Measurements from ENCODE around the gene PPP1R9A. TPM values are rescaled to one million over a fixed set of nuclear protein-coding genes. Genes with fewer than 3 reads are reported as not detected.

Gene PPP1R9A
- total RNA-seq, 2 donors from 2014 or later = 15.1 to 29.4 TPM

DNA sequence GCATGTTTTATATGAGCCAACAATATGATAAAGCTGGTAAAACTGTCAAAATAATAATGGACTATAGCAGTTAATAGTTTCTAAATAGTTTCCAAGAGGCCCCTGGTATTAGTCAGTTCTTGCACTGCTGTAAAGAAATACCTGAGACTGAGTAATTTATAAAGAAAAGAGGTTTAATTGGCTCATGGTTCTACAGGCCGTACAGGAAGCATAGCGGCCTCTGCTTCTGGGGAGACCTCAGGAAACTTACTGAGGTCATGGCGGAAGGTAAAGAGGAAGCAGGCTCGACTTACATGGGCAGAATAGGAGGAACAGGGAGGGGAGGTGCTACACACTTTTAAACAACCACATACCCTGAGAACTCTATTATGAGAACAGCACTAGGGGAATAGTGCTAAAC is 104.6 kb downstream of the PPP1R9A start:
- no peak for DNase-seq (ENCODE audit: low spot score)
- H3K36me3 ChIP-seq = no peaks in the 10 kb centered on the region
- H3K27ac ChIP-seq = no peak overlapping the region
- intact Hi-C loops (cut with DNase I) = no loop called here
- no peaks in the 10 kb centered on the region for H3K9me3 ChIP-seq
- H3K4me3 ChIP-seq = no peak overlapping the region
- 69% methylated on average over 4 of the region's 4 CpGs for WGBS
- TF ChIP-seq POLR2AphosphoS5 (IDR thresholded peaks at IDR 0.05) (no peak), POLR2A (IDR thresholded peaks at IDR 0.05) (no peak)
- TF ChIP-seq, protein P1, sequence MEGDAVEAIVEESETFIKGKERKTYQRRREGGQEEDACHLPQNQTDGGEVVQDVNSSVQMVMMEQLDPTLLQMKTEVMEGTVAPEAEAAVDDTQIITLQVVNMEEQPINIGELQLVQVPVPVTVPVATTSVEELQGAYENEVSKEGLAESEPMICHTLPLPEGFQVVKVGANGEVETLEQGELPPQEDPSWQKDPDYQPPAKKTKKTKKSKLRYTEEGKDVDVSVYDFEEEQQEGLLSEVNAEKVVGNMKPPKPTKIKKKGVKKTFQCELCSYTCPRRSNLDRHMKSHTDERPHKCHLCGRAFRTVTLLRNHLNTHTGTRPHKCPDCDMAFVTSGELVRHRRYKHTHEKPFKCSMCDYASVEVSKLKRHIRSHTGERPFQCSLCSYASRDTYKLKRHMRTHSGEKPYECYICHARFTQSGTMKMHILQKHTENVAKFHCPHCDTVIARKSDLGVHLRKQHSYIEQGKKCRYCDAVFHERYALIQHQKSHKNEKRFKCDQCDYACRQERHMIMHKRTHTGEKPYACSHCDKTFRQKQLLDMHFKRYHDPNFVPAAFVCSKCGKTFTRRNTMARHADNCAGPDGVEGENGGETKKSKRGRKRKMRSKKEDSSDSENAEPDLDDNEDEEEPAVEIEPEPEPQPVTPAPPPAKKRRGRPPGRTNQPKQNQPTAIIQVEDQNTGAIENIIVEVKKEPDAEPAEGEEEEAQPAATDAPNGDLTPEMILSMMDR (IDR thresholded peaks at IDR 0.05) = no peak
- H3K27me3 ChIP-seq (replicated peaks; ENCODE audit: insufficient read depth) = no peaks in the 10 kb centered on the region
- H3K4me1 ChIP-seq (replicated peaks) = no peaks in the 10 kb centered on the region

DNA sequence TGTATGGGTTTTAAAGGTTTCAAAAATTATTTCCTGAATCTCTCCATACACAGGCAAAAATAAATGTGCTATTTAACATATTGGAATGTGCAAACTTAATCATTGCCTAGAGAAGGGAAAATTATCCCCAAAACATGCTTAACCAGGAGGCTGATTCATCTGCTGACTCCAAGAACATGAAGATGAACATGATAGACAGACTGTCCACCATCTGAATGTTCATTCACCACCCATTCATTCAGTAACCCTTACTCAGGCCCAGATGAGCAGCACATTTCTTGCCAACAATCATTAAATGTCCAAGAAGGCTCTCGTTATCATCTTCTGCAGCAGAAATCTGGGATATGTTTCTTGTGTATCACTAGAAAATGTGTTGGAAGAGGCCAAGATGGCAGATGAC is 110.6 kb downstream of the PPP1R9A start:
- Histone ChIP-seq H3K4me1 (replicated peaks) (no peaks in the 10 kb centered on the region), H3K27ac (no peak overlapping the region), H3K27me3 (replicated peaks; ENCODE audit: insufficient read depth) (no peaks in the 10 kb centered on the region), H3K9me3 (no peaks in the 10 kb centered on the region), H3K4me3 (no peak overlapping the region), H3K36me3 (no peaks in the 10 kb centered on the region)
- intact Hi-C loops (cut with DNase I) = no loop called here
- DNase-seq (ENCODE audit: low spot score) = no peak
- WGBS = 95% methylated on average over 1 of the region's 1 CpG
- TF ChIP-seq POLR2AphosphoS5 (IDR thresholded peaks at IDR 0.05) = no peak
- TF ChIP-seq, protein P1 (IDR thresholded peaks at IDR 0.05) = no peak
- TF ChIP-seq POLR2A (IDR thresholded peaks at IDR 0.05) = no peak

DNA sequence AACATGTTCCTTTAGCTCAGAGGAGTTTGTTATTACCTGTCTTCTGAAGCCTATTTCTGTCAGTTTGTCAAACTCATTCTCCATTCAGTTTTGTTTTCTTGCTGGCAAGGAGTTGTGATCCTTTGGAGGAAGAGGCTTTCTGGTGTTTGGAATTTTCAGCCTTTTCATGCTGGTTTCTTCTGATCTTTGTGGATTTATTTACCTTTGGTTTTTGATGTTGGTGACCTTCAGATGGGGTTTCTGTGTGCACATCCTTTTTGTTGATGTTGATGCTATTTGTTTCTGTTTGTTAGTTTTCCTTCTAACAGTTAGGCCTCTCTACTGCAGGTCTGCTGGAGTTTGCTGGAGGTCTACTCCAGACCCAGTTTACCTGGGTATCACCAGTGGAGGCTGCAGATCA is 118.6 kb downstream of the PPP1R9A start:
- intact Hi-C loops (cut with DNase I) = no loop called here
- TF ChIP-seq, protein P1 (IDR thresholded peaks at IDR 0.05) = no peak
- TF ChIP-seq POLR2AphosphoS5 (IDR thresholded peaks at IDR 0.05) = no peak
- no peak for TF ChIP-seq POLR2A (IDR thresholded peaks at IDR 0.05)
- H3K4me1 ChIP-seq (replicated peaks) = no peaks in the 10 kb centered on the region
- H3K27me3 ChIP-seq (replicated peaks; ENCODE audit: insufficient read depth) = no peaks in the 10 kb centered on the region
- no peak overlapping the region for H3K4me3 ChIP-seq
- no peaks in the 10 kb centered on the region for H3K9me3 ChIP-seq
- DNase-seq (ENCODE audit: low spot score) = no peak
- H3K27ac ChIP-seq = no peak overlapping the region
- H3K36me3 ChIP-seq = no peaks in the 10 kb centered on the region

DNA sequence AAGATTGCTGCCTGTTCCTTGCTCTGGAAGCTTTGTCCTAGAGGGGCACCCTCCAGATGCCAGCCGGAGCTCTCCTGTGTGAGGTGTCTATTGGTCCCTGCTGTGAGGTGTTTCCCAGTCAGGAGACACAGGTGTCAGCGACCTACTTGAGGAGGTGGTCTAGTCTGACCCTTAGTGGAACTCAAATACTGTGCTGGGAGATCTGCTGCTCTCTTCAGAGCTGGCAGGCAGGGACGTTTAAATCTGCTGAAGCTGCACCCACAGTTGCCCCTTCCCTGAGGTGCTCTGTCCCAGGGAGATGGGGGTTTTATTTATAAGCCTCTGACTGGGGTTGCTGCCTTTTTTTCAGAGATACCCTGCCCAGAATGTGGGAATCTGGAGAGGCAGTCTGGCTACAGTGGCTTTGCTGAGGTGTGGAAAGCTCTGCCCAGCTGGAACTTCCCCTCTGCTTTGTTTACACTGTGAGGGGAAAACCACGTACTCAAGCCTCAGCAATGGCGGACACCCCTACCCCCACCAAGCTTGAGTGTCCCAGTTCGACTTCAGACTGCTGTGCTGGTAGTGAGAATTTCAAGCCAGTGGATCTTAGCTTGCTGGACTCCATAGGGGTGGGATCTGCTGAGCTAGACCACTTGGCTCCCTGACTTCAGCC is 119.2 kb downstream of the PPP1R9A start:
- TF ChIP-seq POLR2AphosphoS5 (IDR thresholded peaks at IDR 0.05) (no peak), POLR2A (IDR thresholded peaks at IDR 0.05) (no peak)
- TF ChIP-seq, protein P1 (IDR thresholded peaks at IDR 0.05) = no peak
- Histone ChIP-seq H3K4me1 (replicated peaks) (no peaks in the 10 kb centered on the region), H3K9me3 (no peaks in the 10 kb centered on the region), H3K4me3 (no peak overlapping the region), H3K36me3 (no peaks in the 10 kb centered on the region), H3K27ac (no peak overlapping the region), H3K27me3 (replicated peaks; ENCODE audit: insufficient read depth) (no peaks in the 10 kb centered on the region)
- DNase-seq (ENCODE audit: low spot score) = no peak
- 89% methylated on average over 6 of the region's 6 CpGs for WGBS
- intact Hi-C loops (cut with DNase I) = no loop called here

DNA sequence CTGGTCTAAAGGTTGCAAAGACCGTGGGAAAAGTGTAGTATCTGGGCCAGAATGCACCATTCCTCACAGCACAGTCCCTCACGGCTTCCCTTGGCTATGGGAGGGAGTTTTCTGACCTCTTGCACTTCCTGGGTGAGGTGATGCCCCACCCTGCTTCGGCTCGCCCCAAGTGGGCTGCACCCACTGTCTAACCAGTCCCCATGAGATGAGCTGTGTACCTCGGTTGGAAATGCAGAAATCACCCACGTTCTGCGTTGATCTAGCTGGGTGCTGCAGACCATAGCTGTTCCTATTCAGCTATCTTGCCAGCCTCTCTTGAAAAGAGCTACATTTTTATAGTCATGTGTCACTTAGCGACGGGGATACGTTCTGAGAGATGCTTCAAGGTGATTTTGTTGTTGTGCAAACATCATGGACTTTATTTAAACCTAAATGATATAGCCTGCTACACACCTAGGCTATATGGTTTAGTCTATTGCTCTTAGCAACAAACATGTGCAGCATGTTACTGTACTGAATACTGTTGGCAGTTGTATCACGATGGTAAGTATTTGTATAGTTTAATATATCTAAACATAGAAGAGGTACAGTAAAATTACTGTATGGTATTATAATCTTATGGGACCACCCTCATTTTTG is 120.0 kb downstream of the PPP1R9A start:
- no peak for DNase-seq (ENCODE audit: low spot score)
- no peak for TF ChIP-seq POLR2A (IDR thresholded peaks at IDR 0.05)
- TF ChIP-seq POLR2AphosphoS5 (IDR thresholded peaks at IDR 0.05) = no peak
- TF ChIP-seq, protein P1 (IDR thresholded peaks at IDR 0.05) = no peak
- intact Hi-C loops (cut with DNase I) = no loop called here

More for the DNA sequence above, 120.0 kb downstream of the PPP1R9A start:
- Histone ChIP-seq H3K36me3 (no peaks in the 10 kb centered on the region), H3K27me3 (replicated peaks; ENCODE audit: insufficient read depth) (no peaks in the 10 kb centered on the region), H3K9me3 (no peaks in the 10 kb centered on the region), H3K4me3 (no peak overlapping the region), H3K27ac (no peak overlapping the region), H3K4me1 (replicated peaks) (no peaks in the 10 kb centered on the region)
- 69% methylated on average over 11 of the region's 11 CpGs for WGBS

Measured in prostate gland (tissue), 2 donors.